Astrocyte (in vitro differentiated cells and primary cell): ENCODE measurements around the gene CUL2. TPM values are rescaled to one million over a fixed set of nuclear protein-coding genes. Genes with fewer than 3 reads are reported as not detected.
A peak's percentile ranks its signal among the peaks of the same experiment; 100 is the strongest.
"Not testable (repeated sequence)": the region's sequence is repeated elsewhere in the genome, so short reads cannot be mapped to it uniquely, and the experiment has no call there.

Experiments
- DNase-seq: peaks from one replicate; pipeline ENCODE4 v3.0.0-alpha.2; 2010; ENCODE audit warnings: low read depth
- FAIRE-seq: peaks from 2 replicates; lab custom pipeline; 2011; peaks lifted over from hg19 to GRCh38; lab: Jason Lieb, UNC
- H2AFZ ChIP-seq: 2 replicates; pipeline ENCODE4 v1.6.0; 2012; ENCODE audit warnings: low read depth, low read length, inconsistent platforms
- H3K27ac ChIP-seq: 2 replicates; pipeline ENCODE4 v1.5.1; 2011; ENCODE audit warnings: low read depth, low read length, inconsistent platforms
- H3K27me3 ChIP-seq: 2 replicates; pipeline ENCODE4 v1.6.0; 2011; ENCODE audit warnings: low read length, inconsistent platforms; ENCODE audit not compliant: insufficient read depth
- H3K36me3 ChIP-seq: 2 replicates; pipeline ENCODE4 v1.5.1; 2011; ENCODE audit warnings: low read length, inconsistent platforms; ENCODE audit not compliant: insufficient read depth
- H3K4me1 ChIP-seq: 2 replicates; pipeline ENCODE4 v1.5.1; 2011; ENCODE audit warnings: low read length, inconsistent platforms; ENCODE audit not compliant: insufficient read depth
- H3K4me2 ChIP-seq: 2 replicates; pipeline ENCODE4 v1.6.0; 2012; ENCODE audit warnings: low read length, inconsistent platforms
- H3K4me3 ChIP-seq: 2 replicates; pipeline ENCODE4 v1.5.1; 2011; ENCODE audit warnings: low read depth, mild to moderate bottlenecking, low read length, inconsistent platforms; ENCODE audit not compliant: insufficient read depth
- H3K79me2 ChIP-seq: 2 replicates; pipeline ENCODE4 v1.6.0; 2012; ENCODE audit warnings: mild to moderate bottlenecking, low read length, inconsistent platforms; ENCODE audit not compliant: insufficient read depth
- H3K9ac ChIP-seq: 2 replicates; pipeline ENCODE4 v1.6.0; 2012; ENCODE audit warnings: mild to moderate bottlenecking, low read length, inconsistent platforms
- H3K9me3 ChIP-seq: 2 replicates; pipeline ENCODE4 v1.5.1; 2012; ENCODE audit warnings: low read depth, mild to moderate bottlenecking, low read length, inconsistent platforms; ENCODE audit not compliant: insufficient read depth
- H4K20me1 ChIP-seq: 2 replicates; pipeline ENCODE4 v1.6.0; 2012; ENCODE audit warnings: low read length, inconsistent platforms; ENCODE audit not compliant: insufficient read depth
- H3K27ac Mint-ChIP-seq: one replicate; pipeline ENCODE4 v1.8.0; 2021; ENCODE audit warnings: mild to moderate bottlenecking, mixed read lengths; ENCODE audit not compliant: unreplicated experiment
- H3K27me3 Mint-ChIP-seq: one replicate; pipeline ENCODE4 v1.8.0; 2021; ENCODE audit warnings: low read depth, mixed read lengths; ENCODE audit not compliant: unreplicated experiment
- H3K36me3 Mint-ChIP-seq: one replicate; pipeline ENCODE4 v1.8.0; 2021; ENCODE audit warnings: low read depth, mixed read lengths; ENCODE audit not compliant: unreplicated experiment
- H3K4me1 Mint-ChIP-seq: one replicate; pipeline ENCODE4 v1.8.0; 2021; ENCODE audit warnings: low read depth, mixed read lengths; ENCODE audit not compliant: unreplicated experiment
- H3K4me3 Mint-ChIP-seq: one replicate; pipeline ENCODE4 v1.8.0; 2021; ENCODE audit warnings: mild to moderate bottlenecking, moderate library complexity, mixed read lengths; ENCODE audit not compliant: unreplicated experiment
- H3K9me3 Mint-ChIP-seq: one replicate; pipeline ENCODE4 v1.8.0; 2021; ENCODE audit warnings: mild to moderate bottlenecking, mixed read lengths; ENCODE audit not compliant: unreplicated experiment
- CTCF ChIP-seq: IDR thresholded peaks from 2 replicates; pipeline ENCODE4 v1.5.1; 2011; ENCODE audit warnings: low read depth, mild to moderate bottlenecking, inconsistent platforms, low read length, moderate library complexity; ENCODE audit not compliant: insufficient read depth
- total RNA-seq: library from RNA; stranded (reverse); gene quantifications from 2 replicates; pipeline ENCODE4 v1.2.1, GENCODE V29; 2021

Gene CUL2
- total RNA-seq, 1 donor from 2014 or later: 48.0 TPM

GRCh38 chr10:34974364-34975065, 115.6 kb downstream of the CUL2 start:
- not testable (repeated sequence) for H4K20me1 ChIP-seq, FAIRE-seq, H3K36me3 ChIP-seq, H3K4me3 ChIP-seq, H3K36me3 Mint-ChIP-seq, H3K9ac ChIP-seq, H3K27me3 Mint-ChIP-seq, H3K27me3 ChIP-seq, DNase-seq, H2AFZ ChIP-seq, H3K9me3 ChIP-seq, H3K4me1 ChIP-seq, H3K4me3 Mint-ChIP-seq, H3K4me2 ChIP-seq, H3K79me2 ChIP-seq, H3K27ac ChIP-seq
- peaks cover 11% of the 10 kb centered on the region for H3K4me1 Mint-ChIP-seq
- H3K9me3 Mint-ChIP-seq: peaks cover 21% of the 10 kb centered on the region
- peak overlapping the region; percentile 26 for H3K27ac Mint-ChIP-seq
- peak; percentile 7 for TF ChIP-seq CTCF

GRCh38 chr10:34973757-34974156, 116.4 kb downstream of the CUL2 start:
- H3K4me2 ChIP-seq, H3K27me3 Mint-ChIP-seq: not testable (repeated sequence)

GRCh38 chr10:34973121-34973520, 117.0 kb downstream of the CUL2 start:
- H3K27me3 ChIP-seq, H3K4me3 Mint-ChIP-seq, H3K4me1 ChIP-seq, H3K27ac Mint-ChIP-seq, H2AFZ ChIP-seq, H3K36me3 ChIP-seq, H3K9me3 ChIP-seq, DNase-seq, FAIRE-seq, H3K27me3 Mint-ChIP-seq, H4K20me1 ChIP-seq, H3K79me2 ChIP-seq, H3K4me3 ChIP-seq, H3K4me2 ChIP-seq, H3K9ac ChIP-seq, H3K27ac ChIP-seq, H3K36me3 Mint-ChIP-seq: not testable (repeated sequence)
- peaks cover 18% of the 10 kb centered on the region for H3K9me3 Mint-ChIP-seq
- H3K4me1 Mint-ChIP-seq: peaks cover 11% of the 10 kb centered on the region

More at GRCh38 chr10:34973757-34974156, 116.4 kb downstream of the CUL2 start:
- H3K9me3 ChIP-seq, H3K36me3 ChIP-seq, H3K4me3 ChIP-seq, H3K27ac ChIP-seq, H3K79me2 ChIP-seq, H3K27me3 ChIP-seq, H4K20me1 ChIP-seq, H3K9ac ChIP-seq, FAIRE-seq, DNase-seq, H3K4me1 ChIP-seq, H2AFZ ChIP-seq, H3K36me3 Mint-ChIP-seq, H3K4me3 Mint-ChIP-seq: not testable (repeated sequence)
- Mint-ChIP-seq H3K9me3 (peaks cover 21% of the 10 kb centered on the region), H3K27ac (peak overlapping the region; percentile 26), H3K4me1 (peaks cover 11% of the 10 kb centered on the region)

GRCh38 chr10:34972591-34972990, 117.5 kb downstream of the CUL2 start:
- DNase-seq, H3K79me2 ChIP-seq, H3K27ac ChIP-seq, H2AFZ ChIP-seq, H3K9me3 ChIP-seq, H3K27me3 ChIP-seq, H3K27ac Mint-ChIP-seq, H4K20me1 ChIP-seq, H3K4me1 ChIP-seq, H3K4me3 ChIP-seq, H3K4me2 ChIP-seq, H3K9ac ChIP-seq, H3K4me3 Mint-ChIP-seq, H3K36me3 Mint-ChIP-seq, H3K36me3 ChIP-seq, FAIRE-seq, H3K27me3 Mint-ChIP-seq: not testable (repeated sequence)
- Mint-ChIP-seq H3K4me1 (peaks cover 11% of the 10 kb centered on the region), H3K9me3 (peaks cover 16% of the 10 kb centered on the region)

GRCh38 chr10:34971606-34972334, 118.4 kb downstream of the CUL2 start:
- not testable (repeated sequence) for H3K27me3 Mint-ChIP-seq, H3K4me3 Mint-ChIP-seq, H3K4me3 ChIP-seq, FAIRE-seq, H3K27ac Mint-ChIP-seq, H3K79me2 ChIP-seq, H4K20me1 ChIP-seq, H3K27me3 ChIP-seq, H3K36me3 ChIP-seq, H3K27ac ChIP-seq, H3K4me1 ChIP-seq, H3K9ac ChIP-seq, H2AFZ ChIP-seq, H3K36me3 Mint-ChIP-seq, H3K9me3 ChIP-seq
- H3K4me1 Mint-ChIP-seq: peaks cover 11% of the 10 kb centered on the region
- peaks cover 15% of the 10 kb centered on the region for H3K9me3 Mint-ChIP-seq
- peak; percentile 31 for DNase-seq
- H3K4me2 ChIP-seq: peak overlapping the region; percentile 12
